GM19468 (cell line): ENCODE measurements around the gene RCSD1.
A peak's percentile ranks its signal among the peaks of the same experiment; 100 is the strongest.

Source experiments
- ATAC-seq: cut with Tn5 transposase; IDR thresholded peaks from one replicate; pipeline ENCODE4 v1.9.1; 2021; ENCODE audit warnings: mild to moderate bottlenecking, moderate library complexity, moderate number of reproducible peaks; ENCODE audit not compliant: unreplicated experiment; ENCODE audit errors: extremely low read depth

RCSD1 gene

DNA sequence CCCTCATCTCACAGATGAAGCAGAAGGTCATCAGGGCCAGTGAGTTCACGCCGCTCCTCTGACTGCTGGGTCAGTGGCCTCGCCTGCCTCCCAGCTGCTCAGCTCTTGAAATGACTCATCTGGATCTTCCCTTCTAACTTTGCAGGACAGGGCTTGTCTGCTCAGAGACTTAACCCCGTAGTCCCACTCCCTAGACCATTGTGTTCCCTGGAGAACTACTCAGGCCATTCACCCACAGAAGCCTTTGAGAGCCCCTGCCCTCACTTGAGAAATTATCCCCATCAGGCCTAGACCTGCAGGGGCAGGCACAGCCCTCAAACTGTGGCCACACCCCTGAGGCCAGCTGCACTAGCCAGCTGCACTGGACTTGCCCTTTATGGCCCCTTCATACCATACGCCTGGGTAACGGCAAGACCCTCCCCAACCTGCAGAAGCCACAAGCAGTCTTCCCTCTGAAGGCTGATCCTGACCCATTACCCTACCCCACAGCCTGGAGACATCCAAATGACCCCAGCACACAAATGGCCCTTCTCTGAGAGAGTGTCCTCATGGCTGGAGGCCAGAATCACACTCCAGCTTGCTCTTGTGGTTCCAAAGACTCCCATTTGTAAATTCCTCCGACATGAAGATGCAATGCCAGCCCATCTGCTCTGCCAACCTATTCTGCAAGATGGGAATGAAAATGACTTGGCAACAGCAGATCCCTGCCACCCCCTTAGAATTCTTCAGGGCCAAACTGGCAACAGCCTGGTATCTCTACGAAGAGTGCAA lies 33.2 kb downstream of the RCSD1 start:
- ATAC-seq, result no peak

DNA sequence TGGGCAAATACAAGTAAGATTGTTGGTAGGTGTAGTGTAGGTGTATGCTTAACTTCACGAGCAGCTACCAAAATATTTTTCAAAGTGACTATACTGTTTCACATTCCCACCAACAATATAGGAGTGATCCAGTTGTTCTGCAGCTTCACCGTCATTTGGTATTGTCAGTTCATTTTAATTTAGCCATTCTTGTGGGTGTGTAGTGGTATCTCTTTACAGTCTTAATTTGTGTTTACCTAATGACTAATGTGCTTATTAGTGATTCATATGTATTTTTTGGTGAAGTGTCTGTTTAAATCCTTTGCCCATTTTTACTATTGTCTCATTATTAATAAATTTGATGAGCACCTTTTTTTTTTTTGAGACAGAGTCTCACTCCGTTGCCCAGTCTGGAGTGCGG lies 35.4 kb downstream of the RCSD1 start:
- ATAC-seq, result no peak

DNA sequence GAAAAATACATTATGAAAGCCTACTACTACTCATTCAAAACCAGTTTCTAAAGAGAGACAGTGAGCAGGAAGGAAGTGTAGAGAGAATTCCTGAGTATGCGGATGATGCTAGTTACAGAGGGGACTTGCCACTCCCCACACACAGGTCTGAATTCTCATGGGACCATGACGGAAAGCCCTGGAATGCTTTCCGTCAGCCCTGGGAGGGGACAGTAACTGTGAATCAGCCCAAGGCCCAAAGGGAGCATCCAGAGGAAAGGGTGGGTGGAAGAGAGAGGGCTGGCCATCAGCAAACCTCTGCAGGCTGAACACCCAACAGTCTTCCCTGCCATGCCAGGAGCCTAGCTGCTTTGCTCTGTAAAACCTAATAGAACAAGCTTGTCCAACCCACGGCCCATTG lies 36.4 kb downstream of the RCSD1 start:
- ATAC-seq, result no peak

DNA sequence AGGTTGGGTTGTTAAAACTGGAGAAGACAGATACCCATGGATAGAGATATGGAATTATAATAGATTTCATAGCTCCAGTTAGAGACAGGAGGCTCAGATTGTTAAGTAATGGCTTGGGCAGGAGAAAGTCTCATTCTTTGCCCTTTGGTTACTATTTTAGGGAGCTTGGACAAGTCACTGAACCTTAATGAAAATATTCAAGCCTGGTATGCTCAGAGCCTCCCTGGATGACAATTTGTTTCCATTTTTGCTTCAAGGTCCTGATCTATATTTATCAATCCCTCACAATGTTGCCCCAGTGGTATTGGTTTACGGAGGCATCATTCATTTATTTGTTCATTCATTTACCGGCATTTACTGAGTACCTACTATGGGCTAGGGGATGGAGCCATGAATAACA lies 37.5 kb downstream of the RCSD1 start:
- no peak for ATAC-seq

DNA sequence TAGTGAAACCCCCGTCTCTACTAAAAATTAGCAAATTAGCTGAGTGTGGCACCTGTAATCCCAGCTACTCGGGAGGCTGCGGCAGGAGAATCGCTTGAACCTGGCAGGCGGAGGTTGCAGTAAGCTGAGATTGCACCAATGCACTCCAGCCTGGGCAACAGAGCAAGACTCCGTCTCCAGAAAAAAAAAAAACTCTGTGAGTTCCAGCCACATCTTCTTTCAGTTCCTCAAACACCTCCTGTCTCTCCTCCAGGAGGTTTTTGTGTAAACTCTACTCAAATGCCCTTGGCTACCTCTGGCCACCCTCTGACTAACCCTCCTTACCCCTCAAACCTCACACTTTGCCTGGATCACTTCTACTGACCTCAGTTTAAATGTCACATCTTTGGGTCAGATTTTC lies 38.1 kb downstream of the RCSD1 start:
- peak; percentile 56 for ATAC-seq

DNA sequence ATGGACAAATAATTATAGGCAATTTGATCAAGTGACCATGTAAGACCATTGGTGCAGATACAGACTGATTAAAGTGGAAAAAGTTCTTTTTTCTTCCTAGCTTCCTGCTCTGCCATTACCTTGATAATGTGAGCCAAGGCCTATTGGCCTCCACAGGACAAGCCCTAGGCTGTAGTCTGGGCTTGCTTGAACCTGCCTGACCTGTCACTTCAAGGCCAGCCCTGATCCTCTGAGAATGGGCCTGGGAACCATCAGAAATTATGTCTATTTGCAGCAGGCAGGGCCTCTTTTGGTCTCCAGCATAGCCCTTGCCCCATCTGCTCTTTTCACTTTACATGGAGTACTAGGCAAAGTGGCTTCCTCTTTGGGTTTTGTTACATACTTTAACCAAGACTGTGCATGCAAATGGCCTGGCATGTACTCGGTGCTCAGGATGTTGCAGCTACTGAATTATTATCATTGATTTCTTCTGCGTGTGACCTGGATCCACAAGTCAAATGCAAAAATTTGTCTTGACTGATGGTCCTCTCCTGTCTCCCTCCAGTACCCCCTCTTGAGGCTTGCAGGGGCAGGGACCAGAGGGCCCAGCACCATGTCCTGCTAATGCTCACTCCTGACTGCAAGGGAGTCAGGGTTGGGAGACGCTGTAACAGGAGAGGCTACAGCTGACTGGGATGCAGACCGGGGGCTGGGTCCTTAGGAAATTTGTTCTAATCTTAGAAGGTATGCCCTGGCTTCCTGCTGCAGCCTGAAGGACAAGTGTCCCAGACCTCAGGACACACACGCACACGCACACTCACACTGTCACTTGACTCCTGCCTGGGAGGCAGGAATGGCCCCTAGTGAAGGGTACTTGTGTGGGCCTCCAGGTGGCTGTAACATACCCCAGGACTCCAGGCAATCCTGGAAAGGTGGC lies 39.4 kb downstream of the RCSD1 start:
- ATAC-seq, result no peak

DNA sequence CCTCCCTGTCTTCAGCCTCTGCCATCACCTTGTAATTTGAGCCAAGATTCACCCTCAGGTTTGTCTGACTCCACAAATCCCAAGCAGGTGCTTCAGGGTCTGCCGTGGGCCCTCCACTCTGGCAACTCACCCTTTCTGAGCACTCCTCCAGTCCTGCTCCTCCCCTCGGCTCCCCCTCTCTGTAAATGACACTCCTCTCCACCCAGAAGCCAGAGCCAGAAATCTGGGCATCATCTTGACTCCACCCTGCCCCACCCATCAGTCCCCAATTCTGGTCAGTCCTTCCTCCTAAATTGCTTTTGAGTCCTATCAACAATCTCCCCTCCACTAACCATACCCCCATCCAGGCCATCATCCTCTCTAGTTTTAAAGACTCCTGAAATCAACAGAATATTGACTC lies 40.5 kb downstream of the RCSD1 start:
- ATAC-seq, result no peak

DNA sequence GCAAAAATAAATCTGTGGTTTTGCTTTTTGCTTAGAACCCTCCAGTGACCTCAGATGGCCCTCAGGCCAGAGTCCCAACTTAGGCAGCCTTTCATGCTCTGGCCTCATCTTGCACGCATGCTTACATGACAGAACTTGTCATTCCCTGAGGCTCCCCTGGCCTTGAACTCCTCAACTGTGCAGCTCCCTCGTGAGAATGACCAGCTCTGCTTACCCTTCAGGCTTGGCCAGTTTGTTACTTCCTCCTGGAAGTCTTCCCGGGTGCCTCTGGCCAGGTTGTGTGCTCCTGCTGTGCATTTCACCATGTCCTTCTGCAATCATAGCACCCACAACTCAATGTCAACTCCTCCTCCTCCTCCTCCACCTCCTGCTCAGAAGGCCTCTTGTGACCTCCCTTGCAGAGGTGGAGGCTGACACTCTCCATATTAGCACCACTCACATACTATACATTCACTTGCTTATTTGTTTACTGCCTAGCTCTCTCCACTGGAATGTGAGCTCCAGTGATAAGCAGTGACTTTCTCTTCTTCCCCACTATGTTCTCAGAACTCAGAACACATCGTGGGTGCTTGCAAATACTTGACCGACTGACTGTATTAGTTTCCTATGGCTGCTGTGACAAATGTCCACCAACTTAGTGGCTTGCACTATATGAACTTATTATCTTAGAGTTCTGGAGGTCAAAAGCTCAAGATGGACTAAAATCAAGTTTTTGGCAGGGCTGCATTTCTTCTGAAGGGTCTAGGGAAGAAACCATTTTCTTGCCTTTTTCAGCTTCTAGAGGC lies 41.9 kb downstream of the RCSD1 start:
- no peak for ATAC-seq

DNA sequence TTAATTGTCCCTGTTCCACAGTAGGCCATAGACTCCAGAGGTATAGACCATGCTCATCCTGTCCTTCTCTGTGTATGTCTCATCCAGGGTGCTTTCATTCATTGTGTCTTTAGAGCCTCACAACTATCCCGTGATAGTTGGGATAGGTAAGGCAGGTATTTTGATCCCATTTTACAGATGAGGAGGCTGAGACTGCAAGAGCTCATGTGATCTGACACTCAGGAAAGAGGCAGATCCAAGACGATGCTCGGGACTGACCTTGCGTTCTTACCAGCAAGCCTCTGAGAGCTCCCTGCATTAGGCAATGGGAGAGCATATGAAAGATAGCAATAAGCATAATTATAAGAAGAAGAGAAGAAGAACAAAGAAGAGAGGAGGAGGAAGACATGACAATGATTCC lies 42.8 kb downstream of the RCSD1 start:
- no peak for ATAC-seq

DNA sequence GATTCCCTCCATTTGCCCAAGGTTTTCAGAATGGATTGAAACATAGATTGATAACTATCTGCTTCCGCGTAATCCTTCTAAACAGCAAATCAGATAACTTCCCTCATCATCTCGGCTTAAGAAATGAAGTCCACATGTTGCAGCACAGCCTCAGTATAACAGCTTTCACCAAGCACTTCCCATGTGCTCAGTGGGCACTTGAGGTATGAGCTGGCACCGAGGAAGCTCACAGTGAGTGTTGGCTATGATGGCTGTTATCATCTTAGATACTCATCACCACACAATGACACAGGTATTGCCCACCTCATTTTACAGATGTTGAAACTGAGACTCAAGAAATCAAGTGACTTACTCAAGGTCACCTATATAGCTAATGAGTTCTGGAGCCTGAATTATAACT lies 43.2 kb downstream of the RCSD1 start:
- ATAC-seq, result no peak

DNA sequence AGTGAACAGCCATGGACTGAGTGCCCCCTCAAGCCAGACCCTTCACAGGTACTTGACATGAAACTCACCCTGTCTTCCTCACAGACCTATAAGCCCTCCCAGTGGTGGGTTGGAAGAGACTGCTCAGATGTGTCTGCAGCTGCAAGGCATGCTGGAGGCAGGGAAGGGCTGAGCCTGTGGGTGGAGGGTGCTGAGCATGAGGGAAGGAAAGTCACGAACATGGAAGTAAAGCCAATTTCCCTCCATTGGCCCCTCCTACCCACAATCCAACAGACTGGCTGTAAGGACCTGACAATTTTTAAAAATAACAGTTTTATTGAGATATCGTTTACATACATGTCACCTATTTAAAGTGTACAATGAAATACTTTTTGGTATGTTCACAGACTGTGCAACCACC lies 44.1 kb downstream of the RCSD1 start:
- ATAC-seq, result no peak

DNA sequence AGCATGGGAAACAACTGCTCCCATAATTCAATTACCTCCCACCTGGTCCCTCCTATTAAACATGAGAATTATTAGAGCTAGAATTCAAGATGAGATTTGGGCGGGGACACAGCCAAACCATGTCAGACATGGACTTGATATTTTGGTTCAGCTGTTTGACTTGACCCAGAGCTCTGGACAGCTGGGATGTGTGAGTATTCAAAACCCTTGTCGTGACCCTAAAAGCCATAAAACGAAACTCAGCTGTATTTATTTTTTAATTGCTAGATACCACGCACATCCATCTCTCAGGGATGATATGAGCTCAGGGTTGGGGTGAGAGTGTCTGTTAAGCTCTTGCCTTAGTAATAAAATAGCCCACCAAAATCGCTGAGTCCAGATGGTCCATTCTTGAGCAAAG lies 45.4 kb downstream of the RCSD1 start:
- no peak for ATAC-seq

DNA sequence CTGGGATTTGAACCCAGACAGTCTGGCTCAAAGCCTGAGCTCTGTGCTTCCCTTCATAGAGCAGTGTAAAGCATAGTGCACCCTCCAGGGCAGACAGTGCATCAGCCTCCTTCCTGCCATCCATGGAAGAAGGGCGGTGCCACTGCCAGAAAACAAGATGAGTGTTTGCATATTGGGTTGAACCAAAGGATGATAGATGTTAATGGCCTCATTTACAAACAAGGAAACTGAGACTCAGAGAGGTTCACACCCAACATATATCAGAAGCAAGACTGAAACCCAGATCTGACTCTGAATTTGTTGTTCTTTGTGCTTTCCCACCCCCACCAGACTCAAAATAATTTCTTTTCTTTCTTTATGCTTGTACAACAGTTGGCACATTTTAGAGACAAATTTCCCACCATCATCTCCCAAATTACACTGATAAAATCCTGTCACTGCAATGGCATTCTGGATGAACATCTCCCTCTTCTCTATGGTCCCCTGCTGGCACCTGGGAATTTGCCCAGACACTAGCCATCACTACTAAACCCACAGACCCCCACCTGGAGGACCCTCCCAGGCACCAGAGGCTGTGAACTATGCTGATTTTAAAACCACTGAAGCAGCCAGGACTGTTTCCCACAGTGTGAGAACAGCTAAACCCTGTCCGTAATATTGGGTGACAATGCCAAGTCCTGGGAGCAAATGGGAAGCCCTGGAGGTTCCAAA lies 46.3 kb downstream of the RCSD1 start:
- ATAC-seq, result peak; percentile 43

DNA sequence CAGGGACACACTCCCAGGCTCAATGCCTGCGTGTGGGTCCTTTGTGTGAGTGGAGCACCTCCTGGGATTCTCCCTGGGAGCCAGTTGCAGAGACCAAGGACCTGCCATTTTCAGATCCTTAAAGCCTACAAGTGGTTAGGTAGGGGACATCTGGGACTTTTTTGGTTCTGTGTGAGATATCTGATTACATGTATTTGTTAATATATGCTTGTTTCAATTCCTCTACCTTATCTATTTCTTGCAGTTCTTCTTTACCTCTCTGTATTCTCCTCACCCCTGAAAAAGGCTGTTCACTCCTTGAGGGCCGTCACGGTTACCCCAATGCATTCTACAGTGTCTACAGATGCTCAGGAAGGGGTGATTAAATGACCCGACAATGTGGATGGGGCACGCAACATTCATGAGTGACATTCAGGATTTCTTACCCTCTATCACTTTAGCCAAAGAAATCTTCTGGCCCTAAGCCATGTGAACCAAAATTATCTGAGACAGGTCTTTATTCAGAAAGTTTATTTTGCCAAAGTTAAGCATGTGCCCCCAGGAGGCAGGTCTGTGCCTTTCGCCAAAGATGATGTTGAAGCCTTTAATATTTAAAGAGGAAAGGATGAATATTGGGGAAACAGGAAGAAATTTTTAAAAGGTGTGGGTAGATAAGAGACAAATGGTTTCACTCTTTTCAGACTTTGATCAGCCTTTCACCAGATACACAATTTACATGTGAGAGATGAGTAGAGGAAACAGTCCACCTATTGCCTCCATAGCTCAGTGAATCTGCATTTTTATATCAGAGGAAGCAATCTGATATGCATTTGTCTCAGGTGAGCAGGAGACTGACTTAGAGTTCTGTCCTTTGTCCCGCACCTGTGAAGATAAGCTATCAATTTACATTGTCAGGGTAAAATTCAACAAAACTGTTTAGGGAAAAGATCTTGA lies 47.1 kb downstream of the RCSD1 start:
- ATAC-seq, result no peak

DNA sequence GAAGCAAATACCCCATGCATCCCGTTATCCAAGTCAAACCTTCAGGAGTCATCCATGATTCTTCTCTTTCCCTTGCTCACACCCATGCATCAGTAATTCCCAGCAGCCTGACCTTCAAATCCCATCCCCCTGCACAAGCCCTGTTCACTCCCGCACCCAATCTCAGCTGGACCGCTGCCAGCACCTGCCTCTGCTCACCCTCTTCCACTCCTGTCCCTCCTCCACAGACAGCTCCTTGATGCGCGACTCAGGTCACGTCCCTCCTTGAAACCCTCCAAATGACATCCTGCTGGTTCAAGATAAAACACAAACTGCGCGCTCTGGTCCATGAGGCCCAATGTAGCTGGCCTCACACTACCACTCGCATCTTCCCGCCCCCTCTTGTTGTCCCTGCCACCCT lies 48.4 kb downstream of the RCSD1 start:
- ATAC-seq, result no peak

DNA sequence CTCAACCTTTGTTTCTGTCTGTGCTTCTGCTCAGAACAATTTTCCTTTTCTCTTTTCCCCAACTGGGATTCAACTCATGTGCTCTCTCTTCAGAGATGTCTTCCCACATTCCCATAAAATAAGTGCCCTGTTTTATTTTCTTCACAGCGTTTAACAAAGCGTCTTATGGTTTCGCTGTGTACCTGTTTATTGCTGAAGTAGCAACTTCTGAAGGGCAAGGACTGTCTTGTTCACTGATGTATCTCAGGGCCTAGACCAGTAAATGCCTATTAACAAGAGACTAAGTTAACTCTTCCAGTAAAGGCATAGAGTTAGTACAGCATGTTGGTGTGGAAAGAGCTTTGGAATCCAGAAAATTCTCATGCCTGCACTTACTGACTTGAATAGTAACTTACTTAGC lies 48.8 kb downstream of the RCSD1 start:
- no peak for ATAC-seq

DNA sequence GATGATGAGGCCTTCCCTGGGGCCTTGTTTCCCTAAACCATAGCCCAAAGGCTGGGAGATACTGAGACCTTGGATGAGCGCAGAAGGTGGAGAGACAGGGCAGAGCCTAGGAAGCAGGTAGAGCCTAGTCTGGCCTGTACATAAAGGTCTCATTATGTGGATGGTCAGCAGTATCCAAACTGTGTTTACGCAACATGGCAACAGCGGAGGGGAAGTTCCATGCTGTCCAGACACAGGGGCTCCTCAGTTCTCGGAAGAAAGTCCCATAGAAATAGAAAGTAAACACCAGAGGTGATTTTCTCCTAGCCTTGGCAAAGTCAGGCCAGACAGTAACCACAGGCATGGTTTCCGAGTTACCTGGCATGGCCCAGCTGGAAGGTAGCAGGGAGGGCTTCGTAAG lies 49.7 kb downstream of the RCSD1 start:
- no peak for ATAC-seq

DNA sequence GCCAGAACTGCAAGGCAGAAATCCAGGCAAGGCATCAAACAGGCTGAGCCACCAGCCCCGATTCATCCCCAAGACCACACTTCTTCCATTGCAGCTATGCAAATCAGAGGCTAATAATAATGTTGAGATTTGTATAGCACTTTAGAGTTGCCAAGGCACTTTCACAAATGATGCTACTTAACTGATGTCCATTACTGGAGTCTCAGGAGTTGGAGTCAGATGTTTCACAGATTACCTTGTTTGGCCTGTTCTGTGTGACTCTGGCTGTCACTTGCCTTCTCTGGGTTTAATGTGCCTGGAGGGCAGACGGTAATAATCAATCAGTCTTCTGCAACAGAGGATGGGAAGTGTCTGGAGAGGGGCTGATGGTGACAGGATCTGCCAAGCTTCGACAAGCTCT lies 51.0 kb downstream of the RCSD1 start:
- ATAC-seq, result no peak

DNA sequence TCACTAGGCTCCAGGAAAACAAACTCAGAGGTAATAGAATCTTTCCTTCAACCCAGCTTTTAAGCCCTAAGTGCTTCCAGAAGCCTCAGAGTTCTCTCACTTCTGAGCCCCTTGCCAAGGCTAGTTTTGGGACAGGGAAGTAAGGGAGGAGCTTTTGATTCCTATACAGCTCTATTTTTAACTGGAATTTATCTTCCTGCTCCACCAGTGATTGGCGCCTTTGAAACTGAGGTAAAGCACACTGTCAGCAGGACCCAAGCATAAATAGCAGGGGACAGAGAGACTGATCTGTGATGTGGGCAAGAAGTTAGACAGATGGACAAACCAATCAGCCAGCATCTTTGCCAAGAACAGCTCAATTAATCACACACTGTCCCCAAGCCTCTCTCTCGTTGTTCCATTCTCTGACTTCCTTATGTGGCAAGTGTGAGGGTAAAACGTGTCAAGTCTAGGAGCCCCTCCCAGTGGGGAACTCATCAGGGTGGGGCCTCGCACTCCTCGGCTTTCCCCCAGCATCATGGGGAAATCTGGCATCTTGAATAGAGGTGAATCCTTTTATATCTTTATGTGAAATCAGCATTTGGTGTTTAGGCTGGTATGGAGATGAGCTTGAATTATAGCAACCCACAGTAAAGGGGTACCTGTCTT lies 51.5 kb downstream of the RCSD1 start:
- no peak for ATAC-seq
